T-cell (primary cell): ENCODE results near the gene MTOR. TPM values are rescaled to one million over a fixed set of nuclear protein-coding genes. Genes with fewer than 3 reads are reported as not detected.

Experiments used
- ATAC-seq, 4 experiments: fragments of 200-7000 bp in 3 of 4; fragments of 150-1000 bp in 1 of 4; cut with Tn5 transposase; replicated peaks in 1 of 4; 1 replicate in 3 of 4; 2 replicates in 1 of 4; pipeline ENCODE4 v1.10.0; 2021; ENCODE audit warnings: moderate library complexity in 3 of 4, mild to moderate bottlenecking in 2 of 4, moderate number of reproducible peaks in 1 of 4
- CTCF ChIA-PET, 2 donors: fragments of 300-600 bp; sonication (Branson Sonifier 250); formaldehyde crosslinking; loops; one replicate each; lab custom pipeline; 2022; ENCODE audit warnings: antibody characterized with exemption in 2 of 2; lab: Charles Lee
- POLR2A ChIA-PET, 2 donors: fragments of 300-600 bp; sonication (Branson Sonifier 250); formaldehyde crosslinking; loops; one replicate each; lab custom pipeline; 2022; ENCODE audit warnings: antibody characterized with exemption in 2 of 2; lab: Charles Lee
- DNase-seq, 35 experiments: peaks; one replicate each; pipeline versions ENCODE4 v3.0.0 to v3.0.0-alpha.2; 2013 to 2023
- H3K27ac ChIP-seq: one replicate; pipeline ENCODE4 v1.5.1; 2013; ENCODE audit warnings: low read length
- H3K27me3 ChIP-seq, 2 experiments: replicated peaks in 1 of 2; 1 replicate in 1 of 2; 2 replicates in 1 of 2; pipeline versions ENCODE4 v1.6.1 to v1.7.0; 2013; ENCODE audit warnings: low read length in 1 of 2, mixed read lengths in 1 of 2; ENCODE audit not compliant: control insufficient read depth in 2 of 2, insufficient read depth in 2 of 2; ENCODE audit errors: extremely low read depth in 1 of 2
- H3K36me3 ChIP-seq, 2 donors: 1 replicate in 1 of 2; 2 replicates in 1 of 2; pipeline versions ENCODE4 v1.6.1 to v1.7.0; 2013; ENCODE audit warnings: low read length in 1 of 2; ENCODE audit not compliant: control insufficient read depth in 2 of 2, insufficient read depth in 1 of 2; ENCODE audit errors: extremely low read depth in 1 of 2
- H3K4me1 ChIP-seq, 2 experiments: 1 replicate in 1 of 2; 2 replicates in 1 of 2; pipeline versions ENCODE4 v1.6.1 to v1.7.0; 2013; ENCODE audit warnings: low read length in 2 of 2, mixed read lengths in 1 of 2; ENCODE audit not compliant: insufficient read depth in 2 of 2, control insufficient read depth in 1 of 2; ENCODE audit errors: extremely low read depth in 1 of 2
- H3K4me3 ChIP-seq, 2 donors: 1 replicate in 1 of 2; 2 replicates in 1 of 2; pipeline versions ENCODE4 v1.5.1 to v1.7.0; 2013; ENCODE audit warnings: mild to moderate bottlenecking in 2 of 2, low read length in 1 of 2, moderate library complexity in 1 of 2; ENCODE audit not compliant: control insufficient read depth in 1 of 2; ENCODE audit errors: extremely low read depth in 1 of 2
- H3K9me3 ChIP-seq: 2 replicates; pipeline ENCODE4 v1.7.0; 2013
- H3K27ac Mint-ChIP-seq, 2 donors: one replicate each; pipeline ENCODE4 v1.8.0; 2020 to 2021; ENCODE audit warnings: mild to moderate bottlenecking in 2 of 2, mixed read lengths in 2 of 2
- H3K27me3 Mint-ChIP-seq, 2 donors: one replicate each; pipeline ENCODE4 v1.8.0; 2021 to 2022; ENCODE audit warnings: mixed read lengths in 2 of 2
- H3K36me3 Mint-ChIP-seq: one replicate; pipeline ENCODE4 v1.8.0; 2021; ENCODE audit warnings: mixed read lengths
- H3K4me1 Mint-ChIP-seq, 3 donors: one replicate each; pipeline ENCODE4 v1.8.0; 2020 to 2022; ENCODE audit warnings: mixed read lengths in 3 of 3, mild to moderate bottlenecking in 1 of 3
- H3K4me3 Mint-ChIP-seq, 3 donors: one replicate each; pipeline ENCODE4 v1.8.0; 2020 to 2022; ENCODE audit warnings: mild to moderate bottlenecking in 3 of 3, mixed read lengths in 3 of 3, moderate library complexity in 3 of 3
- H3K9me3 Mint-ChIP-seq, 3 donors: one replicate each; pipeline ENCODE4 v1.8.0; 2020 to 2022; ENCODE audit warnings: mixed read lengths in 3 of 3
- WGBS: methylation state at CpG from one replicate; pipeline ENCODE4 v1.1.5; 2013; ENCODE audit warnings: missing lambda C conversion rate; ENCODE audit not compliant: insufficient coverage; 5-methylcytosine and 5-hydroxymethylcytosine counted together
- total RNA-seq, 35 experiments: library from RNA in 6 of 35; stranded (reverse) in 6 of 35; fragments of 120-200 nt in 1 of 35; gene quantifications; one replicate each; pipeline versions ENCODE4 v1.2.1 to v1.2.4 and lab custom pipeline; 2013 to 2026

The MTOR gene
- total RNA-seq, 5 donors from 2014 or later (not counting 1 experiment from before 2014, with no cell fraction given): 41.7 to 45.1 (median 43.6) TPM

DNA sequence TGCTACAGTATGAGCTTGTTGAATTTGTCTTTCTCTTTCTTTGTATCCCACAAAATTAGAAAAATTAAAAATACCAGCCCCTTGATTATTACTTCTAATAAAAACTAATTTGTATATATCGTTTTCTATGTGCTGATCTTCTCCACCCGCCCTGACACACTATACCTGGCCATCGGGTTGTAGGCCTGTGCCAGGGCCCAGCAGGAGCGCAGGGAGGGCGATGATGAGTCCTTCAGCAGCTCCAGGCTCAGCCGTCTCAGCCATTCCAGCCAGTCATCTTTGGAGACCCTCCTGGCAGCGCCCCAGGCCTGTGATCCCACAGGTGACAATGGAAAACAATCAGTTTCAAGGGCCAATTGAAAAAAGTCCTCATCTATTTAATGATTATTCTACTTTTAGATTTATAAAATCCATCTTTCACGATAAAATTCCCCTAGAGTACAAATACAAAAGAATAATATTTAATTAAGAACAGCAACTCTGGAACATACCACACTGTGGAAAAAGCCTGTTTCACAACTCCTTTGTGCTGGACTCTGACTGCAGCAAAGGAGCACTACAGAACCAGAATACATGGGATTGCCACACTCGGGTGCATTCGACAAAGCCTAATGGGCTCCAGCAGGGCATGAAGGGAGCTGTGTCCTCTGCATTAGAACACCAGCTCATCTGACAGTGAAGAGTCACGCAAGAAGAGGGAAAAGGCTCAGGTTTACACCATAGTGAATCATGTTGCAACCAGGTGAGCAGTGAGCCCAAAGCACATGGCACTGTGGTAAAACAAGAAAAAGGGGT lies 57.8 kb downstream of the MTOR start:
- ChIA-PET CTCF (interaction anchor here in 1 of 2 donors (0.6 to 0.7 kb wide), 2 partner anchors 29 to 696 kb away, joined by 3 to 4 read pairs; no protein-coding TSS in a partner anchor), POLR2A (no interaction called here)
- no peaks in the 10 kb centered on the region for H3K27me3 Mint-ChIP-seq
- Histone ChIP-seq H3K36me3 (peaks cover 15 to 67% of the 10 kb centered on the region in 2 donors), H3K27ac (no peak overlapping the region), H3K9me3 (no peaks in the 10 kb centered on the region), H3K4me1 (no peaks in the 10 kb centered on the region), H3K27me3 (no peaks in the 10 kb centered on the region), H3K4me3 (no peak overlapping the region)
- no peak overlapping the region for H3K27ac Mint-ChIP-seq
- WGBS: 96% methylated on average over 9 of the region's 11 CpGs
- DNase-seq (no peak), ATAC-seq (no peak)
- H3K9me3 Mint-ChIP-seq: no peaks in the 10 kb centered on the region
- H3K4me3 Mint-ChIP-seq: no peak overlapping the region
- H3K4me1 Mint-ChIP-seq: no peaks in the 10 kb centered on the region
- peaks cover 39% of the 10 kb centered on the region for H3K36me3 Mint-ChIP-seq

DNA sequence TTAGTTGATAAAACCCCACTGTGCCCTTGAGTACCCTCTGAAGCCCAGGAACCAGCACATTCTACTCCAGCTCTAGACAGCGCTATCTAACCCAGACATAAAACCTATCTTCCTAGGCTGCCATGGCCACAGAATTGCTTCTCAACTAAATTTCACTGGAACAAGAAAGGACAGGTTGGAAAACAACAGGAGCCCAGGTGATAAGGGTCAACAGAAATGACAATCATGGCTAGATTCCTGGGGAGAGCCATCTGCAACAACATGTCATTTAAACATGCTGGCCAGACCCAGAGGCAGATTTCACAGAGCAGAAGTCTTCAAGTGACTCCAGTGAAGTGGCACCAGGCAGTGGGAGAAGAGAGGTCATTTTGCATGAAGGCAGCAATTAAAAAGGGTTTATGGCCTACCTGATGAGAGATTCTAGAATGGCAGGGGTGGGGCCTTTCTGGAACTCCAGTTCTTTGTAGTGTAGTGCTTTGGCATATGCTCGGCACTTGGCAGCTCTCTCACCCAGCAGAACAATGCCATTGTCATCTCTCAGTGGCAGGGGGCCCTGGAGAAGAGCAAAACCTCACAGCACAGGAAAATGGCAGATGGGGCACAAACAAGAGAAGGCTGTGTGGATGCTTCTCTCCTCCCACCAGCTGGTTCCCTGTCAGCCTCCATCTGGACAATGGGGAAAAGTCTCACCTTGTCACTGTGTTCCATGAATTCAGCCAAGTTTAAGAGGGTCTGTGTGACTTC lies 63.3 kb downstream of the MTOR start:
- 100% methylated on average over 1 of the region's 2 CpGs for WGBS
- H3K27me3 Mint-ChIP-seq: no peaks in the 10 kb centered on the region
- Histone ChIP-seq H3K4me1 (no peaks in the 10 kb centered on the region), H3K36me3 (peaks cover 19 to 71% of the 10 kb centered on the region in 2 donors), H3K9me3 (no peaks in the 10 kb centered on the region), H3K27ac (no peak overlapping the region), H3K27me3 (no peaks in the 10 kb centered on the region), H3K4me3 (no peak overlapping the region)
- ATAC-seq (no peak), DNase-seq (no peak)
- CTCF ChIA-PET: no interaction called here
- peaks cover 62% of the 10 kb centered on the region for H3K36me3 Mint-ChIP-seq
- H3K4me3 Mint-ChIP-seq: no peak overlapping the region
- H3K9me3 Mint-ChIP-seq: no peaks in the 10 kb centered on the region
- H3K4me1 Mint-ChIP-seq: no peaks in the 10 kb centered on the region
- no peak overlapping the region for H3K27ac Mint-ChIP-seq
- POLR2A ChIA-PET: no interaction called here

DNA sequence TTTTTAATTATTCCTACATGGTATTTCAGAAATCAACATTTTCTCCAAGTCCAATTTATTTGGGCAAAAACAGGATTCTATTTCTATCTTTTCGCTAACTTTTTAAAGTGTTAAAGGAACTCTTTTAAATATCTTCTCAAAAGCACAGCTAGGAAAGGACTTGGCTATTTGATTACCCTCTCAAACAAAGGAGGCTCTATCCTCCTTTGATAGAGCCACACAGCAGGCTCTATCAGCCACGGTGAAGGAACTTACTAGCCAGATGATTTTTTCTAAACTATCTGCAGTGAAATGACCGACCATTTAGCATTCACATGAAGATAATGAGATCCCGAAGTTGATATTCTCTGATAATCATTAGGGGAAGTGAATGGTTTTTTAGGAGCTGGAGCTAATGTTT lies 64.1 kb downstream of the MTOR start:
- H3K36me3 Mint-ChIP-seq: peaks cover 65% of the 10 kb centered on the region
- Histone ChIP-seq H3K36me3 (peaks cover 21 to 70% of the 10 kb centered on the region in 2 donors), H3K27ac (no peak overlapping the region), H3K4me1 (no peaks in the 10 kb centered on the region), H3K27me3 (no peaks in the 10 kb centered on the region), H3K4me3 (no peak overlapping the region), H3K9me3 (no peaks in the 10 kb centered on the region)
- DNase-seq (no peak), ATAC-seq (no peak)
- WGBS: no CpG with 5 or more reads among the region's 4 CpGs
- H3K4me1 Mint-ChIP-seq: no peaks in the 10 kb centered on the region
- ChIA-PET POLR2A (no interaction called here), CTCF (no interaction called here)
- H3K4me3 Mint-ChIP-seq: no peak overlapping the region
- no peaks in the 10 kb centered on the region for H3K27me3 Mint-ChIP-seq
- H3K9me3 Mint-ChIP-seq: no peaks in the 10 kb centered on the region
- H3K27ac Mint-ChIP-seq: no peak overlapping the region

DNA sequence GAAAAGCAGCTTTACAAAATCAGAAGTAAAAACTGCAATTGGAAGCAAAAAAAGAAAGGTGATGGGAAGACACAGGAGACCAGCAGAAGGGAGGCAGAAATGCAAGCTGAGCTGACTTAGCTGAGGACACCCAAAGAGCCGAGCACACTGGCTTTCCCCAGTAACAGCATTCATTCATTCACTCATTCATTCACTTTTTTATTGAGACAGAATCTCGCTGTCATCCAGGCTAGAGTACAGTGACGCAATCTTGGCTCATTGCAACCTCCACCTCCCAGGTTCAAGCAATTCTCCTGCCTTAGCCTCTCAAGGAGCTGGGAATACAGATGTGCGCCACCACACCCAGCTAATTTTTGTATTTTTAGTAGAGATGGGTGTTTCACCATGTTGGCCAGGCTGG lies 65.0 kb downstream of the MTOR start:
- peaks cover 68% of the 10 kb centered on the region for H3K36me3 Mint-ChIP-seq

DNA sequence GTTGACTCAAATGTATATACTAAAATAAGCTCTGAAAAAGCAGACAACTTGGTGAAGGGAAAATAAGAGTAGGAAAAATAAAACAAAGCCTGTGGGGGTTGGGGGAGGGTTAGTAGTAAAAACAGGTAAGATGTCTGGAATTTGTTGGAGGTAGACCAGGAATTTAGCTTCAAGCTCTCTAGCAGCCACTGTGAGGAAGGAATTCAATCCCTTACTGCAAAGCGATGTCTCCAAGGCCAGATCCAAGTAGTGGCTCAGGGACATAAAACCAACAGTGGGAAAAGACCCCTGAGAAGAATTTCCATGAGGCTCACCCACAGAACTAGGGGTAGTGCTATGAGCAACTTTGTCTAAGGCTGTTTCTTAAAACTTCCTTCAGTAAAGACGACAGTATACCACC lies 65.4 kb downstream of the MTOR start:
- ChIA-PET CTCF (interaction anchor here in 1 of 2 donors (1.1 kb wide), 1 partner anchor 160 kb away, joined by 3 read pairs; no protein-coding TSS in a partner anchor), POLR2A (no interaction called here)
- no peaks in the 10 kb centered on the region for H3K4me1 Mint-ChIP-seq
- H3K27me3 ChIP-seq: no peaks in the 10 kb centered on the region
- no peak overlapping the region for H3K27ac ChIP-seq
- no peak overlapping the region for H3K4me3 Mint-ChIP-seq
- DNase-seq: no peak
- peaks cover 71% of the 10 kb centered on the region for H3K36me3 Mint-ChIP-seq
- 100% methylated on average over 1 of the region's 2 CpGs for WGBS
- H3K9me3 Mint-ChIP-seq: no peaks in the 10 kb centered on the region
- no peak overlapping the region for H3K27ac Mint-ChIP-seq
- ATAC-seq: no peak
- H3K4me3 ChIP-seq: no peak overlapping the region
- H3K9me3 ChIP-seq: no peaks in the 10 kb centered on the region
- no peaks in the 10 kb centered on the region for H3K27me3 Mint-ChIP-seq
- H3K4me1 ChIP-seq: no peaks in the 10 kb centered on the region
- H3K36me3 ChIP-seq: peaks cover 24 to 80% of the 10 kb centered on the region in 2 donors

More for the DNA sequence above, 65.0 kb downstream of the MTOR start:
- H3K9me3 Mint-ChIP-seq: no peaks in the 10 kb centered on the region
- 100% methylated on average over 3 of the region's 4 CpGs for WGBS
- DNase-seq (no peak), ATAC-seq (no peak)
- Histone ChIP-seq H3K4me3 (no peak overlapping the region), H3K4me1 (no peaks in the 10 kb centered on the region), H3K36me3 (peaks cover 24 to 76% of the 10 kb centered on the region in 2 donors), H3K27ac (no peak overlapping the region), H3K9me3 (no peaks in the 10 kb centered on the region), H3K27me3 (no peaks in the 10 kb centered on the region)
- H3K27me3 Mint-ChIP-seq: no peaks in the 10 kb centered on the region
- no peaks in the 10 kb centered on the region for H3K4me1 Mint-ChIP-seq
- ChIA-PET POLR2A (no interaction called here), CTCF (interaction anchor here in 1 of 2 donors (0.6 to 1.1 kb wide), 2 partner anchors 160 to 900 kb away, joined by 3 to 4 read pairs; no protein-coding TSS in a partner anchor)
- no peak overlapping the region for H3K4me3 Mint-ChIP-seq
- no peak overlapping the region for H3K27ac Mint-ChIP-seq

DNA sequence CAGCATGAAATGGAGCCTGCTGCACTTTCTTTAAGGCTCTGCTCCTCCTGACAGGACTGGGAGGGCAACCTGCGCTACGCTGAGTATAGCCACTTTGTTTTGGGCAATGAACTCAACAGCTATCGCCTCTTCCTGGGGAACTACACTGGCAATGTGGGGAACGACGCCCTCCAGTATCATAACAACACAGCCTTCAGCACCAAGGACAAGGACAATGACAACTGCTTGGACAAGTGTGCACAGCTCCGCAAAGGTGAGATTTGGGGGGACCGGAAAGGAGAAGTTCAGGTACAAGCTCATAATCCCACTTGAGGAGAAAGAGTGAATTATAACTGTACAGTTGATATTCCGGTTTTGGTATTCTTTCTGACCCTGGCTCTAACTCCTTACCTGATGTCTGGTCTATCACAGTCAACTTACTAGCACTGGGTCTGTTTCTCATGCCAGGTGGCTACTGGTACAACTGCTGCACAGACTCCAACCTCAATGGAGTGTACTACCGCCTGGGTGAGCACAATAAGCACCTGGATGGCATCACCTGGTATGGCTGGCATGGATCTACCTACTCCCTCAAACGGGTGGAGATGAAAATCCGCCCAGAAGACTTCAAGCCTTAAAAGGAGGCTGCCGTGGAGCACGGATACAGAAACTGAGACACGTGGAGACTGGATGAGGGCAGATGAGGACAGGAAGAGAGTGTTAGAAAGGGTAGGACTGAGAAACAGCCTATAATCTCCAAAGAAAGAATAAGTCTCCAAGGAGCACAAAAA lies 67.8 kb downstream of the MTOR start:
- no peaks in the 10 kb centered on the region for H3K9me3 Mint-ChIP-seq
- Histone ChIP-seq H3K27ac (no peak overlapping the region), H3K4me3 (no peak overlapping the region), H3K27me3 (no peaks in the 10 kb centered on the region), H3K4me1 (no peaks in the 10 kb centered on the region), H3K9me3 (no peaks in the 10 kb centered on the region), H3K36me3 (peaks cover 24 to 88% of the 10 kb centered on the region in 2 donors)
- no peaks in the 10 kb centered on the region for H3K27me3 Mint-ChIP-seq
- 96% methylated on average over 5 of the region's 14 CpGs for WGBS
- DNase-seq: no peak
- H3K4me1 Mint-ChIP-seq: no peaks in the 10 kb centered on the region
- POLR2A ChIA-PET: interaction anchor here (0.6 kb wide), 2 partner anchors 13 to 34 kb away, joined by 3 read pairs; no protein-coding TSS in a partner anchor
- no peak overlapping the region for H3K4me3 Mint-ChIP-seq
- no peak for ATAC-seq
- CTCF ChIA-PET: no interaction called here
- H3K36me3 Mint-ChIP-seq: peaks cover 72% of the 10 kb centered on the region
- no peak overlapping the region for H3K27ac Mint-ChIP-seq
